CD4-positive, alpha-beta T cell (primary cell): ENCODE data around the gene MPC1L. TPM values are rescaled to one million over a fixed set of nuclear protein-coding genes. Genes with fewer than 3 reads are reported as not detected.

Experiments
- ATAC-seq: fragments of 200-7000 bp; cut with Tn5 transposase; one replicate; pipeline ENCODE4 v1.10.0; 2022; ENCODE audit warnings: mild to moderate bottlenecking; ENCODE audit not compliant: poor library complexity
- CTCF ChIA-PET: fragments of 350-600 bp; sonication (Branson Sonifier 250); formaldehyde crosslinking; loops from one replicate; lab custom pipeline; 2021; ENCODE audit warnings: antibody characterized with exemption, inconsistent platforms; lab: Charles Lee
- POLR2A ChIA-PET: fragments of 350-600 bp; sonication (Branson Sonifier 250); formaldehyde crosslinking; loops from one replicate; lab custom pipeline; 2021; ENCODE audit warnings: antibody characterized with exemption, inconsistent platforms; lab: Charles Lee
- DNase-seq, 14 experiments: peaks; one replicate each; pipeline ENCODE4 v3.0.0-alpha.2; 2013 to 2020; ENCODE audit warnings: mixed read lengths in 2 of 14
- H3K27ac ChIP-seq, 2 donors: one replicate each; pipeline versions ENCODE4 v1.5.1 to v1.7.0; 2013; ENCODE audit warnings: low read length in 2 of 2, low read depth in 1 of 2, mild to moderate bottlenecking in 1 of 2
- H3K27me3 ChIP-seq, 2 experiments: 1 replicate in 1 of 2; 2 replicates in 1 of 2; pipeline versions ENCODE4 v1.6.1 to v1.7.0; 2013; ENCODE audit warnings: low read length in 2 of 2, control low read depth in 1 of 2, mild to moderate bottlenecking in 1 of 2, moderate library complexity in 1 of 2; ENCODE audit not compliant: insufficient read depth in 2 of 2, control insufficient read depth in 1 of 2
- H3K36me3 ChIP-seq: one replicate; pipeline ENCODE4 v1.6.1; 2013; ENCODE audit warnings: low read length, control low read depth; ENCODE audit not compliant: insufficient read depth
- H3K4me1 ChIP-seq: one replicate; pipeline ENCODE4 v1.6.1; 2013; ENCODE audit warnings: low read length, control low read depth; ENCODE audit not compliant: insufficient read depth
- H3K4me3 ChIP-seq: one replicate; pipeline ENCODE4 v1.5.1; 2013; ENCODE audit warnings: mild to moderate bottlenecking, low read length, moderate library complexity
- H3K9me3 ChIP-seq, 2 experiments: 1 replicate in 1 of 2; 2 replicates in 1 of 2; pipeline versions ENCODE4 v1.6.1 to v1.7.0; 2013; ENCODE audit warnings: low read length in 2 of 2, mild to moderate bottlenecking in 2 of 2, control low read depth in 1 of 2, moderate library complexity in 1 of 2; ENCODE audit not compliant: control insufficient read depth in 1 of 2, insufficient read depth in 1 of 2
- H3K27ac Mint-ChIP-seq: one replicate; pipeline ENCODE4 v1.8.0; 2020; ENCODE audit warnings: mixed read lengths
- H3K27me3 Mint-ChIP-seq: one replicate; pipeline ENCODE4 v1.8.0; 2021; ENCODE audit warnings: mixed read lengths
- H3K36me3 Mint-ChIP-seq: one replicate; pipeline ENCODE4 v1.8.0; 2021; ENCODE audit warnings: low read depth, mixed read lengths
- H3K4me1 Mint-ChIP-seq: one replicate; pipeline ENCODE4 v1.8.0; 2021; ENCODE audit warnings: low read depth, mixed read lengths
- H3K4me3 Mint-ChIP-seq: one replicate; pipeline ENCODE4 v1.8.0; 2020; ENCODE audit warnings: mild to moderate bottlenecking, mixed read lengths
- H3K9me3 Mint-ChIP-seq: one replicate; pipeline ENCODE4 v1.8.0; 2020; ENCODE audit warnings: mixed read lengths
- intact Hi-C, 2 experiments: fragments of 100-400 bp; cut with DNase I in 1 of 2; cut with micrococcal nuclease in 1 of 2; formaldehyde crosslinking; loops; one replicate each; pipeline versions ENCODE4 v1.15.1 to v1.9.0; 2023 to 2025; cut with DNase I, micrococcal nuclease
- total RNA-seq, 174 experiments: library from RNA in 2 of 174; stranded (reverse) in 2 of 174; gene quantifications; one replicate each; pipeline ENCODE4 v1.2.3 and lab custom pipeline; 2021 to 2026
- TF ChIP-seq, protein P1 (sequence below): fragments of 200-600 bp; IDR thresholded peaks from one replicate; pipeline ENCODE4 v1.8.0; 2022; ENCODE audit warnings: antibody characterized with exemption, mild to moderate bottlenecking

The MPC1L gene
- total RNA-seq, 2 experiments from 2014 or later: not detected

DNA sequence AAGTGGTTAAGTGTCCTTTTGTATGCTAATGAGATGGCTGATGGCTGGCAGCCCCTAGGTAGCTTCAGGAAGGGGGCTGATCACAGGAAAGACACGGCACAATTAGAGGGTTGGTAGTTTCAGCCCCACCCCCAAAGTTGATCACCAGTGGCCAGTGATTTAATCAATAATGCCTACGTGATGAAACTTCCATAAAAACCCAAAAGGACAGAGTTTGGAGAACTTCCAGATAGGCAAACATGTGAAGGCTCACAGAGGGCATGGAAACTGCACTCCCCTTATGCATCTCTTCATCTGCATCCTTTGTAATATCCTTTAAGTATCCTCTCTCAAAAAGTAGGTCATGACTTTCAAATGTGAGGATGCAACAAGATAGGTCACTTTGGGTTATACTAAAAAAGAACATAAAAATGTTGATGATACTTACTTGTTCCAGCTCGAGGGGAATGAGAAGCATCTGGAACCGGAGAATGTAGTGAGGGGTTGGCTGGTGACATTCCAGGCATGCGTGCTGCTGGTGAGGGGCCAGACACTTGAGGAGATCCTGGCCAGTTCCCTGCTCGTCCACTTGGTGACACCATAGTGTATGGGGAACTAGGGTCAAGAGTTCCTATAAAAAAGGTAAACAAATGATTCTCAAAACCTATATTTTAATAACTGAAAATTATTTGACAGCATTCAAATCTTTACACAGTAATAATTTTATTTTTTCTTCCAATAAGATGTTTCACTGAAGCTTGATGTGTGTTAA is 40.8 kb downstream of the MPC1L start:
- Histone ChIP-seq H3K9me3 (no peaks in the 10 kb centered on the region), H3K27me3 (no peaks in the 10 kb centered on the region), H3K4me3 (no peak overlapping the region), H3K36me3 (peaks cover 55% of the 10 kb centered on the region), H3K27ac (no peak overlapping the region), H3K4me1 (peaks cover 6% of the 10 kb centered on the region)
- DNase-seq (no peak), ATAC-seq (no peak)
- intact Hi-C loops: no loop called here
- peak overlapping the region; percentile 61 for H3K27ac Mint-ChIP-seq
- no peaks in the 10 kb centered on the region for H3K27me3 Mint-ChIP-seq
- CTCF ChIA-PET: interaction anchor here (0.9 to 1.0 kb wide), 2 partner anchors 12 to 30 kb away, joined by 3 read pairs; no protein-coding TSS in a partner anchor
- H3K4me1 Mint-ChIP-seq: no peaks in the 10 kb centered on the region
- no peaks in the 10 kb centered on the region for H3K9me3 Mint-ChIP-seq
- H3K4me3 Mint-ChIP-seq: no peak overlapping the region
- POLR2A ChIA-PET: no interaction called here
- H3K36me3 Mint-ChIP-seq: peaks cover 74% of the 10 kb centered on the region
- TF ChIP-seq, protein P1, sequence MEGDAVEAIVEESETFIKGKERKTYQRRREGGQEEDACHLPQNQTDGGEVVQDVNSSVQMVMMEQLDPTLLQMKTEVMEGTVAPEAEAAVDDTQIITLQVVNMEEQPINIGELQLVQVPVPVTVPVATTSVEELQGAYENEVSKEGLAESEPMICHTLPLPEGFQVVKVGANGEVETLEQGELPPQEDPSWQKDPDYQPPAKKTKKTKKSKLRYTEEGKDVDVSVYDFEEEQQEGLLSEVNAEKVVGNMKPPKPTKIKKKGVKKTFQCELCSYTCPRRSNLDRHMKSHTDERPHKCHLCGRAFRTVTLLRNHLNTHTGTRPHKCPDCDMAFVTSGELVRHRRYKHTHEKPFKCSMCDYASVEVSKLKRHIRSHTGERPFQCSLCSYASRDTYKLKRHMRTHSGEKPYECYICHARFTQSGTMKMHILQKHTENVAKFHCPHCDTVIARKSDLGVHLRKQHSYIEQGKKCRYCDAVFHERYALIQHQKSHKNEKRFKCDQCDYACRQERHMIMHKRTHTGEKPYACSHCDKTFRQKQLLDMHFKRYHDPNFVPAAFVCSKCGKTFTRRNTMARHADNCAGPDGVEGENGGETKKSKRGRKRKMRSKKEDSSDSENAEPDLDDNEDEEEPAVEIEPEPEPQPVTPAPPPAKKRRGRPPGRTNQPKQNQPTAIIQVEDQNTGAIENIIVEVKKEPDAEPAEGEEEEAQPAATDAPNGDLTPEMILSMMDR: no peak

DNA sequence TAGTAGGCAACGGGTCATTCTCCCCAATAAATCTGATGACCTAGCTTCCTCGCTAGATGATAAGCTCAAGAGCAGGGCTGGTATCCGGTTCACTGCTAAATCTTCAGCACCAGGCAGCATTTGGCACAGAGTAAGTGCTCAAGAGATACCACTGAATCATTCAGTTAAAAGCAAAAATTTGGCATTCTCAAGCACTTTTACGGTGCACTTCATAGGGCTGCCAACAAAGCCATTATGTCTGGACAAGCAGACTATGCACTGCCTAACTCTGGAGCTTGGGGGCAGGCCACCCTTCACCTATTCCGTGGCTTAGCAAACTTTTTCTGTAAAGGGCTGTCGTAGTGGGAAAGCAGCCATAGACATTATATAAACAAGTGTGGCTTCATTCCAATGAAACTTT is 47.9 kb downstream of the MPC1L start:
- H3K4me3 ChIP-seq: no peak overlapping the region
- H3K36me3 Mint-ChIP-seq: peaks cover 75% of the 10 kb centered on the region
- peaks cover 62% of the 10 kb centered on the region for H3K36me3 ChIP-seq
- no peaks in the 10 kb centered on the region for H3K4me1 ChIP-seq
- H3K4me3 Mint-ChIP-seq: no peak overlapping the region
- intact Hi-C loops: no loop called here
- H3K27me3 Mint-ChIP-seq: no peaks in the 10 kb centered on the region
- H3K27ac Mint-ChIP-seq: no peak overlapping the region
- no peaks in the 10 kb centered on the region for H3K4me1 Mint-ChIP-seq
- TF ChIP-seq, protein P1: no peak
- ATAC-seq (no peak), DNase-seq (no peak)
- ChIA-PET CTCF (no interaction called here), POLR2A (no interaction called here)
- no peaks in the 10 kb centered on the region for H3K27me3 ChIP-seq
- H3K9me3 Mint-ChIP-seq: no peaks in the 10 kb centered on the region
- H3K27ac ChIP-seq: no peak overlapping the region
- no peaks in the 10 kb centered on the region for H3K9me3 ChIP-seq

Other genes starting within 250 kb of the MPC1L start
- gene ATP6AP2, start 42.5 kb upstream of the MPC1L start, total RNA-seq: 10 to 100 TPM; 73.8 to 78.7 TPM
- 10 to 100 TPM in 1 of 2 experiments, 1 to 10 TPM in 1; 9.4 to 10.4 TPM for gene CXorf38, start 24.1 kb downstream of the MPC1L start, total RNA-seq
- 10 to 100 TPM; 59.9 to 67.7 TPM for gene MED14, start 112.1 kb downstream of the MPC1L start, total RNA-seq